HG03025 (cell line): Measurements from ENCODE around the gene TSEN34.
"Not testable (repeated sequence)": the region's sequence is repeated elsewhere in the genome, so short reads cannot be mapped to it uniquely, and the experiment has no call there.

Experiments
- ATAC-seq: cut with Tn5 transposase; IDR thresholded peaks from one replicate; pipeline ENCODE4 v1.9.1; 2021; ENCODE audit warnings: mild to moderate bottlenecking, moderate library complexity; ENCODE audit not compliant: unreplicated experiment, low FRiP score

The TSEN34 gene

GRCh38 chr19:54183431-54183830 lies 7.7 kb upstream of the TSEN34 start:
- no peak for ATAC-seq

DNA sequence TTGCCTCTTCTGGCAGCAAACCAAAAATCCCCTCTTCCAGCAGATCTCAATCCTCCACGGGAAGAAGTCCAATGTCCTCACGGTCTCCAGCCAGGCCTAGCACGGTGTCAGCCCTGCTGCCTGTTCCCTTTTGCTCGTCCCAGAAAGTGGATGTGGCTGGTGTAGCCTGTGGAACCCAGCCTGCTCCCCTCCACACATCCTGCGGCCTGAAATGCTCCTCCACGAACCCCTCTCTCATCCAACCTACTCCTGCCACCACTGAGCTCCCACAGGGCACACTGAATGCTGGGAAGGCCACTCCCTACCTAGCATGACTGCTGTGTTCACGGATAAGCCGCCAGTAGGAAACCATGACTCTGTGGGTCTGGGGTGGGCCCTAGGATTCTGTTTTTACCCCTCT lies 4.8 kb upstream of the TSEN34 start:
- no peak for ATAC-seq

DNA sequence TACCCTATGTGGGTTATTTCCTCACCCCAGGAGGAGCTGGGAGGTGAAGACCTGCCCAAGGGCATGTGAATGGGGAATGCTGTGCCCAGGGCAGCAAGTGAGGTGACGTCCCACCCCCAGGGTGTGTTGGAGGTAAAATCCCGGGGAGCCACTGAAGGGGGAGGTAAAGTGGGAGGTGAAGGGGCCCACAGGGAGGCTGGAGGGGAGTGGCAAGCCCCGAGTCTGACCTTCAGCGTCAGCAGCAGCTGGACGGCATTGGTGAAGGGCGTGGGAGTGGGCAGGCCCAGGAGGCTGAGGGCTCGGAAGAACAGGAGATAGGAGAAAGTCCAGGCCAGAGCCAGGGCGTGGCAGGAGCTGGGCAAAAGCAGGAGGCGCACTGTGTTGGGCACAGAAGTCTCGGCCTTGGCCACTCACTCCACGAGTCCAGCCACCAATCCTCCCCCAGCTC lies 4.2 kb upstream of the TSEN34 start:
- no peak for ATAC-seq

- no peak for ATAC-seq
Measured at GRCh38 chr19:54188215-54188871, 2.8 kb upstream of the TSEN34 start.

GRCh38 chr19:54189145-54189734 lies 1.9 kb upstream of the TSEN34 start, which contains the start of gene MBOAT7:
MBOAT7 (minus strand) TSS chr19:54189580; CDS start chr19:54188508, 1,072 bp downstream.
- peak; percentile 19 for ATAC-seq

GRCh38 chr19:54189735-54190502 lies 1.2 kb upstream of the TSEN34 start:
- ATAC-seq, result peak; percentile 40

DNA sequence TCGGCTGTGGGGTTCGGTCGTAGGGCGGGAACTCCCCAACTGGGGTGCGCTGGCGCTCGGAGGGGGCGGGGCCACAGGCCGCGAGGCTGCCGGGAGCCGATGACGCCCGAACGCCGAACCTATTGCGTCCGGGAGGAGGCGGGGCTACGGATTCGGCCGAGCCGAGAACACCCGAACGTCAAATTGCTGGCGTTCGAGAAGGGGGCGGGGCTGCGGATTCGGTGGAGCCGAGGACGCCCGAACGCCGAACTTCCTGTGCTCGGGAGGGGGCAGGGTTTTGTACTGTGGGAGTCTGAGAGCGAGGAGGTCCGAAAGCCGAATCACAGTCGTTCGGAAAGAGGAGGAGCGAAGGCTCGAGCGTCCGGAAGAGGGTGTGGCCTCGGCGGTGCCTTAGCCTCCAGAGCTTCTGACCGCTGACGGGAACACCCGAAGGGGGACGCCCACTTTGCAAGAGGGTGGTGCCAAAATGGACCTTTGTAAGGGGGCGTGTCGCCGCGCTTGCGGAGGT lies 551 bp upstream of the TSEN34 start:
- peak; percentile 44 for ATAC-seq

- no peak for ATAC-seq
Measured at GRCh38 chr19:54191811-54192453, 824 bp downstream of the TSEN34 start.

DNA sequence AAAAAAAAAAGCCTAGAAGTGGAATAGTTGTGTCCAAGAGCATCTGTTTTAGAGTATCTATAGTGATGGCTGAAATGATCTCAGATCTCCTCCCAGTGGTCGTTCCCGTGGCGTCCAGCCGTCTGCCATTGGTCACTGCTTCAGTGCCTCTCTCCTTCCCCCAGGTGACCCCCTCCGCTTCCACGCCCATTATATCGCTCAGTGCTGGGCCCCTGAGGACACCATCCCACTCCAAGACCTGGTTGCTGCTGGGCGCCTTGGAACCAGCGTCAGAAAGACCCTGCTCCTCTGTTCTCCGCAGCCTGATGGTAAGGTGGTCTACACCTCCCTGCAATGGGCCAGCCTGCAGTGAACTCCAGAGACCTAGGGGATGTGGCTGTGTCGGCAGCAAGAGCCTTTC lies 1.9 kb downstream of the TSEN34 start:
- ATAC-seq, result no peak

GRCh38 chr19:54194463-54194862 lies 3.4 kb downstream of the TSEN34 start:
- ATAC-seq, result not testable (repeated sequence)

- no peak for ATAC-seq
Measured at GRCh38 chr19:54196536-54196935, 5.4 kb downstream of the TSEN34 start.

DNA sequence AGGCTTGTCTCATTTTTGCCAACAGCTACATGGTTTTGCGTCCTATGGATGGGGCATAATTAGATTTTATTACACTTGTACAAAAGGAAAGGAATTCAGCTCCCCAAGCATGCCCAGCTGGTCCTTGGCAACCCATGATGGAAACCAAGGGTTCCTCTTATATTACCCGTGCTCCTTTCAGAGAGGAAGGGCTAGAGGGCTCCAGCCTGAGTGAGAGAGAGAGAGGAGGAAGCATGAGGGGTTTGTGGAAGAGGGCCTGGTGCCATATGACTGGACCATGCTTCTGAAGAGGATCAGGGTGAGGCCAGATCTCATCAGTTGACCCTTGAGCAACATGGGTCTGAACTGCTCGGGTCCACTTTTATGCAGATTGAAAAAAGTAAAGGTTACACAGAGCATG lies 6.0 kb downstream of the TSEN34 start:
- no peak for ATAC-seq

DNA sequence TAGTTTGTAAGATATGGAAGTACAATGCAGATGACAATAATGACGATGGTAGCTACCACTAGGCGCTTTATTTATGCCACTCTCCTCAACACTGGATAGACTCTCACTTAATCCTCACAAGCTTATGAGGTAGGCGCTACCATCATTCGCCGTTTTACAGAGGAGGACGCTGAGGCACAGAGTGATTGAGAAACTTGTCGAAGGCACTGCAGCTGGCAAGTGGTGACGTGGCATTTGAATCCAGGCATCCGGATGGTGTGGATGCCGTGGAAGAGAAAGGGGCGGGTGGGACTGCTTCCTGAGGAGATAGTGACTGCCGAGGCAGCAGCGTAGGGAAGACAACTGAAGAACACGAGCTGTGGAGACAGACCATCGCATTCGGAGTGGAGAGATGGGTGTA lies 8.3 kb downstream of the TSEN34 start:
- ATAC-seq, result no peak

DNA sequence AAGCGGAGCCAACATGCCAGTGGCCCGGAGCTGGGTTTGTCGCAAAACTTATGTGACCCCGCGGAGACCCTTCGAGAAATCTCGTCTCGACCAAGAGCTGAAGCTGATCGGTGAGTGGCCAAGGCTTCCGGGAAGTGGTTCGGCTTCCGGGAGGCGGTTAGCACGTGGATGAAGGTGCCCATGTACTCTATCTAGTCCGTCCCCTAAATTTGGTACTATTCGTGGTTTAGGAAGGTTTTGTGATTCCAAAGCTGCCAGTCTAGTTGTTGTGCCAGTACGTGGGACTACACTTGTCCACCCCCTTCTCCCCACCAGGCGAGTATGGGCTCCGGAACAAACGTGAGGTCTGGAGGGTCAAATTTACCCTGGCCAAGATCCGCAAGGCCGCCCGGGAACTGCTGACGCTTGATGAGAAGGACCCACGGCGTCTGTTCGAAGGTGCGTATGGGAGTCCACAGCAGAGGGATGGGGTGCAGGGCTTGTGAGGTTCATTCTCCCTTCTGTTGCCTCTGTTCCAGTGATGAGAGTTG lies 10.1 kb downstream of the TSEN34 start:
- ATAC-seq, result no peak

DNA sequence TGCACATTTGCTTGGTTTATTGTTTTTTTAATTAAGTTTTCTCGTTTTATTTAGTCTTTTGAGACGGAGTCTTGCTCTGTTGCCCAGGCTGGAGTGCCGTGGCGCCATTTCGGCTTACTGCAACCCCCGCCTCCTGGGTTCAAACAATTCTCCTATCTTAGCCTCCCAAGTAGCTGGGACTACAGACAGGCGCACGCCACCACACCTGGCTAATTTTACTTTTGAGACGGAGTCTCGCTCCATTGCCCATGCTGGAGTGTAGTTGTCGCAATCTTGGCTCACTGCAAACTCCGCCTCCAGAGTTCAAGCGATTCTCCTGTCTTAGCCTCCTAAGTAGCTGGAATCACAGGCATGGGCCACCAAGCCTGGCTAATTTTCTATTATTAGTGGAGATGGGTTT lies 10.9 kb downstream of the TSEN34 start:
- ATAC-seq, result no peak

DNA sequence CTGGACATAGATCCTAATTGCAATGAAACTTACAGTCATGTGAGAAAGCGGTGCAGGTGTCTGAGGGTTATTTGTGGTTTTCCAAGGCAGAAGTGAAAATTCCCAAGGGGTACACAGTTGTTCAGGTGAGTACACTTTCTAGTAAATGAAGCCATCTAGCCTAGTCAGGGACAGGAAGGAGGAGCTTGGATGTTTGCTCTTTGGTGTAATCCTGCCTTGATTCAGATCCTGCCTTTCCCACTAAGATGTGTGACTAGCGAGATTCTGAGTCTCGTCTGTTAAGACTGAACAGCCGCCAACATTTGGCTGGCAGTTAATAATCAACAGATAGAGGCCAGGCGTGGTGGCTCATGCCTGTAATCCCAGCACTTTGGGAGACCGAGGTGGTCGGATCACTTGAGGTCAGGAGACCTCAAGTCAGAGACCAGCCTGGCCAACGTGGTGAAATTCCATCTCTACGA lies 12.1 kb downstream of the TSEN34 start:
- no peak for ATAC-seq

DNA sequence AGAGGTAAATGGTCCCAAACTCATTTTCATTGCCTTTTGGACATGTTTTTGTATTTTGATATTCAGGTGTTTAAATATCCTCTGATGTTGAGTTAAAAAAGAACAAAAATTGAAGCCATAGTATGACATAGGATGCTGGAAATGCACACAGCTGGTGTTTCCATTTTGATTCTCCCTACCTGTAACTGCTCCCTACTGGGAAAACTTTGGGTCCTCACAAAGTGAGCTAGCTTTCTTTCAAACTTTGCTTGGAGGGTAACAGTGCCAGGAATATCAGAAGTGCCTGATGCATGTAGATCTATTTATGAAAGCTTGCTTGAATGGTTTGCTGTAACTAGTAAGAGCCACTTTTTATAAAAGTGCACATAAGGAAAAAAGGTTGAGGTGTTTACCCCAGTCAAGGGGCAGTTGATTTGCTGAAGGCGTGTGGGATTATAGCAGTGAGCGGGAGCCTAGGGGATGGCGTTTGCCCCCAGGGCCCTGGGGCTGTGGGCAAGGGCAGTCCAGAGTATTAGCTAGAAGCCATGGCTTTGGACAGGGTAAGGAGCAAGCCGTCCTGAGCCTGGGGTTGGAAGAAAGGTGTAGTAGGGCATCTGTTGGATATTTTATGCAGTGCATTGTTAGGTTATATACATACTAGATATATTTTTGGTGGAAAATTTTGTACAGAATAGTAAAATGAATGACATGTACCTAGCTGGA lies 13.8 kb downstream of the TSEN34 start:
- no peak for ATAC-seq

GRCh38 chr19:54206030-54206830 lies 15.1 kb downstream of the TSEN34 start:
- no peak for ATAC-seq

GRCh38 chr19:54206831-54207177 lies 15.7 kb downstream of the TSEN34 start:
- no peak for ATAC-seq
